ENCODE results near the gene CEPT1. TPM values are rescaled to one million over a fixed set of nuclear protein-coding genes. Genes with fewer than 3 reads are reported as not detected.

CEPT1 gene
- total and polyA plus RNA-seq, 4 donors = 13.2 to 41.3 (median 19.1) TPM

DNA sequence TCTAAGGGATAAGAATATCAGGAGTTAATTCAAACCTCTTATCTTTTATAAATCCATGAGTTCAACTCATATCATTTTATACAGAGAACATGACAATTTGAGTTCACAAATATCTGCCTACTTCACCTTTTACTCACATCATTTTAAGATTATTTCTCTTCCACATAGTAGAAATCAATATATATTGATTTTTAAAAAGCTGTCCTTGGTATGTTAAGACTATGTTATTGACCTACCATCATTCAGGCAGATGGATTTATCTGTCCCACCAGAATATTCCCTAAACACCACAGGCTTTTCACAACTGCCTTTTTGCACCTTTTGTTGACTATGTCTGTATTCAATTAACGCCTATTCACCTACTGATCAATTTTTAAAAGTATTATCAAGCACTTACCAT is 13.7 kb upstream of the CEPT1 start:
- H3K4me3 ChIP-seq (ENCODE audit: low read length in 2 of 2) = no peak overlapping the region
- ATAC-seq (ENCODE audit: low FRiP score) = no peak
- no peaks in the 10 kb centered on the region for H3K9me3 ChIP-seq (ENCODE audit: control insufficient read depth, low read length)
- H3K27ac ChIP-seq (ENCODE audit: low read depth in 1 of 2, low read length in 2 of 2) = no peak overlapping the region
- H3K36me3 ChIP-seq (ENCODE audit: control insufficient read depth in 1 of 2, insufficient read depth in 2 of 2, low read length in 1 of 2) = peaks cover 0 to 3% of the 10 kb centered on the region in 2 donors
- no peaks in the 10 kb centered on the region for H3K27me3 ChIP-seq (ENCODE audit: control insufficient read depth in 1 of 2, insufficient read depth in 2 of 2, low read length in 1 of 2)
- WGBS, 2 donors = 97 to 100% methylated on average over 1 of the region's 1 CpG
- DNase-seq = no peak
- H3K4me1 ChIP-seq (ENCODE audit: control insufficient read depth in 1 of 2, insufficient read depth in 2 of 2, low read length in 2 of 2) = no peaks in the 10 kb centered on the region
- intact Hi-C loops (cut with DNase I) = no loop called here

DNA sequence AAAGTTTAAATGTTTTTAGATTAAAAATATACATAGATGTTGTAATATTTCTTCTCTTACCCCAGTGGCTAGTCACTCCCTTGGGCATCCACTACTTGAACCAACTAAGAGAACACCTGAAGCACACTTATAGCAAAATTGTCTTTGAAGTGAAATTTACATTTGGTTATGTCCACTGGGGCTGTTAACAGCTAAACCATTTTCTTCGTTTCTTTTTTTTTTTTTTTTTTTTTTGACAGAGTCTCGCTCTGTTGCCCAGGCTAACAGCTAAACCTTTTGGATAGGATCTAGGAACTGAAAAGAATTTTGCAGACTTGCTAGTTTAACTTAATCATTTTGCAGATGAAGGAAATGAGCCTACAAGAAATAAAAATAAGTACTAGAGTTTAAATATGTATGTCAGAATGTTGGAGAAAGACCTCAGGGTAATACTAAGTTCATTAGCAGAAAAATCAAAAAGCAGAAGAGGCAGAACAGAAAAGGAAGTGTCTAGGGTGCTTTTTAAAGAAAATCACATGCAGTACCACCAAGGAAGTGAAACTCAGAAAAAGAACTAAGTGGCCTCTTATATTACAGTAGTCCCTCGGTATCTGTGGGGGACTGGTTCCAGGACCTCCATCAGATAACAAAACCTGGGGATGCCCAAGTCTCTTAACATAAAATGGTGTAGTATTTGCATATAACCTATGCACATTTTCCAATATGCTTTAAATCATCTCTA is 11.9 kb upstream of the CEPT1 start:
- DNase-seq (no peak), ATAC-seq (ENCODE audit: low FRiP score) (no peak)
- H3K36me3 ChIP-seq (ENCODE audit: control insufficient read depth in 1 of 2, insufficient read depth in 2 of 2, low read length in 1 of 2) = peaks cover 0 to 3% of the 10 kb centered on the region in 2 donors
- H3K4me3 ChIP-seq (ENCODE audit: low read length in 2 of 2) = no peak overlapping the region
- WGBS, 2 donors = 87 to 93% methylated on average over 3 of the region's 3 CpGs
- no peaks in the 10 kb centered on the region for H3K27me3 ChIP-seq (ENCODE audit: control insufficient read depth in 1 of 2, insufficient read depth in 2 of 2, low read length in 1 of 2)
- intact Hi-C loops (cut with DNase I) = no loop called here
- H3K27ac ChIP-seq (ENCODE audit: low read depth in 1 of 2, low read length in 2 of 2) = no peak overlapping the region
- no peaks in the 10 kb centered on the region for H3K4me1 ChIP-seq (ENCODE audit: control insufficient read depth in 1 of 2, insufficient read depth in 2 of 2, low read length in 2 of 2)
- no peaks in the 10 kb centered on the region for H3K9me3 ChIP-seq (ENCODE audit: control insufficient read depth, low read length)

DNA sequence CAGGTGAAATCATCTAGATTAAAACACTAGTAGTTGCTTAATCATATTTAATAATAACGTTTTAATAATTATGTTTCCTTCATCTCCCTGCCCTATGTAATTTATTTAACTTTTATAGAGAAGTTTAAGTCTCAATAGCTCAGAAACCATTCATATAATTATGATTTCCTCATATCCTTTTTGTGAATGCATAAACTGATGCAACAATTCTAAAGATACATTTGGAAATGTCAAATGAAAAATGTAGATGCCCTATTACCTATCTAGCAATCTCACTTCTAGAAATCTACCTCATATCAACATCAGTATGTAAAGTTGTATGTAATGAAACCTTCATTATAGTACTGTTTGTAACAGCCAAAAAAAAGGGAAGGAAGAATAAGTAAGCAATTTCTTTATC is 10.6 kb upstream of the CEPT1 start:
- Histone ChIP-seq H3K4me3 (ENCODE audit: low read length in 2 of 2) (no peak overlapping the region), H3K4me1 (ENCODE audit: control insufficient read depth in 1 of 2, insufficient read depth in 2 of 2, low read length in 2 of 2) (no peaks in the 10 kb centered on the region), H3K27ac (ENCODE audit: low read depth in 1 of 2, low read length in 2 of 2) (no peak overlapping the region), H3K27me3 (ENCODE audit: control insufficient read depth in 1 of 2, insufficient read depth in 2 of 2, low read length in 1 of 2) (no peaks in the 10 kb centered on the region), H3K9me3 (ENCODE audit: control insufficient read depth, low read length) (no peaks in the 10 kb centered on the region), H3K36me3 (ENCODE audit: control insufficient read depth in 1 of 2, insufficient read depth in 2 of 2, low read length in 1 of 2) (peaks cover 0 to 3% of the 10 kb centered on the region in 2 donors)
- ATAC-seq (ENCODE audit: low FRiP score) = no peak
- DNase-seq = no peak
- intact Hi-C loops (cut with DNase I) = no loop called here
- 71 to 82% methylated on average over 1 of the region's 1 CpG for WGBS, 2 donors

DNA sequence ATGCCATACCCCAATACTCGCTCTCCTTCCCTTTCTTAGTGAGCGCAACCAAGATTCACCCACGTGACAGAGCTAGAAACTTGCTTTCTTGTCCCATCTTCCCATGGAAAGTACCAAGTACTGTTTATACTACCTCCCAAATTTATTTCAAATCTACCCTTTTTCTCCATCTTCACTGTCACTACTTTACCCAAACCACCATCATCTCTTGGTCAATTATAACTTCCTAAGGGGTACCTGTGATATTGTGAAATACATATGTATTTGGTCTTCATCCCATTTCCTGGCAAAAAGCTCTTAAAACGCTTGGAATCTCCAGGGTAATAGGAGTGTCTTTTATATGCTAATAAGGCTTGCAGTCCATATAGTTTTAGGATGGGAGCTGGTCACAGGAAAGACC is 8.3 kb upstream of the CEPT1 start:
- peaks cover 0 to 1% of the 10 kb centered on the region in 2 donors for H3K36me3 ChIP-seq (ENCODE audit: control insufficient read depth in 1 of 2, insufficient read depth in 2 of 2, low read length in 1 of 2)
- no peaks in the 10 kb centered on the region for H3K4me1 ChIP-seq (ENCODE audit: control insufficient read depth in 1 of 2, insufficient read depth in 2 of 2, low read length in 2 of 2)
- no peak overlapping the region for H3K27ac ChIP-seq (ENCODE audit: low read depth in 1 of 2, low read length in 2 of 2)
- intact Hi-C loops (cut with DNase I) = no loop called here
- DNase-seq (no peak), ATAC-seq (ENCODE audit: low FRiP score) (no peak)
- no peaks in the 10 kb centered on the region for H3K27me3 ChIP-seq (ENCODE audit: control insufficient read depth in 1 of 2, insufficient read depth in 2 of 2, low read length in 1 of 2)
- no peaks in the 10 kb centered on the region for H3K9me3 ChIP-seq (ENCODE audit: control insufficient read depth, low read length)
- 86 to 91% methylated on average over 4 of the region's 4 CpGs for WGBS, 2 donors
- no peak overlapping the region for H3K4me3 ChIP-seq (ENCODE audit: low read length in 2 of 2)

DNA sequence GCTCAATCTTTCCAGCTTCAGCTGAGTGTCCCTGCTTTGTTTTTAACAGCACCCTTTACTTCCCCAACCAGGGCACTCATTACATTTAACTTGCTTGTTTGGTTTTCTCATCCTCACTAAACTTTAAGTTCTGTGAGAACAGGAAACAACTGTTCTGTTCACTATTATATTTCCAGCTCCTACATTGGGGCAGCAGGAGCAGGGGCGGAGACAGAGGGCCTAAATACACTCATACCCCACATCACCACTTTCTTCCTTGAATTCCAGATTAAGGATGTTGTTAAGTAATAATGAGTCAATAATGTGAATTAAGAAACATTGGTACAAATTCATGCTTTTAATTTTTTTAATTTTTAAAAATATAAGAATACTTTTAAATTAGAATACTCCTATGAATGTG is 6.2 kb upstream of the CEPT1 start:
- H3K27me3 ChIP-seq (ENCODE audit: control insufficient read depth in 1 of 2, insufficient read depth in 2 of 2, low read length in 1 of 2) = no peaks in the 10 kb centered on the region
- DNase-seq (no peak), ATAC-seq (ENCODE audit: low FRiP score) (no peak)
- H3K4me3 ChIP-seq (ENCODE audit: low read length in 2 of 2) = no peak overlapping the region
- H3K36me3 ChIP-seq (ENCODE audit: control insufficient read depth in 1 of 2, insufficient read depth in 2 of 2, low read length in 1 of 2) = no peaks in the 10 kb centered on the region
- 93 to 94% methylated on average over 1 of the region's 1 CpG for WGBS, 2 donors
- H3K9me3 ChIP-seq (ENCODE audit: control insufficient read depth, low read length) = no peaks in the 10 kb centered on the region
- H3K4me1 ChIP-seq (ENCODE audit: control insufficient read depth in 1 of 2, insufficient read depth in 2 of 2, low read length in 2 of 2) = no peaks in the 10 kb centered on the region
- intact Hi-C loops (cut with DNase I) = no loop called here
- no peak overlapping the region for H3K27ac ChIP-seq (ENCODE audit: low read depth in 1 of 2, low read length in 2 of 2)

DNA sequence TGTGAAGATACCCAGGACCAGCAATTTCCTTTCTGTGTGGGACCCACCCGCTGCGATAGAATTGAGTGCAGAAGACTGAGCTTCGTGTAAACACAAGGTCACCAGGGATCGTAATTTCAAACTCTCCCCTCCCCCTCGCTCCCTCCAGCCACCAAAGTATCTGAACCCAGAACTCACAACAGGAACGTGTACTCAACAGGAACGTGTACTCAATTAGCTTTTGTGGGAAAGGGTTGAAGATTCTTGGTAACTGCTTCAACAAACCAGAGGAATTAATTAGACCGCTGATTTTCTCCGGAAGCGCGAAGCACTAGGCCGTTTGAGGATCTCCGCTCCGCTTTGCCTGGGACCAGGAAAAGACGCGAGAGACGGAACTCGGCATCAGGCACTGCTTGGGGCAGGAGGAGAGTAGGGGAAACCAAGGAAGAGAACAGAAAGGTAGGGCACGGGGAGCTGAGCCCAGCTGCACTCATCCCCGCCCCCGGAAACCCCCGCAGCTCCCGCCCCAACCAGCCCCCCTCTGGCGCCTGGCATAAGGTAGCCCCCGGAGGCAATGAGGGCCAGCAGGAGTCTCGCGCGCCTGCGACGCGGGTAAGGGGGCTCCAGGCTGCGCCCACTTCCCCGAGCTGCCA is 583 bp upstream of the CEPT1 start:
- 1% methylated on average over 29 to 33 of the region's 33 CpGs for WGBS, 2 donors
- peaks cover 0 to 2% of the 10 kb centered on the region in 2 donors for H3K4me1 ChIP-seq (ENCODE audit: control insufficient read depth in 1 of 2, insufficient read depth in 2 of 2, low read length in 2 of 2)
- no peaks in the 10 kb centered on the region for H3K27me3 ChIP-seq (ENCODE audit: control insufficient read depth in 1 of 2, insufficient read depth in 2 of 2, low read length in 1 of 2)
- H3K9me3 ChIP-seq (ENCODE audit: control insufficient read depth, low read length) = no peaks in the 10 kb centered on the region
- intact Hi-C loops (cut with DNase I) = no loop called here
- no peaks in the 10 kb centered on the region for H3K36me3 ChIP-seq (ENCODE audit: control insufficient read depth in 1 of 2, insufficient read depth in 2 of 2, low read length in 1 of 2)
- peak overlapping the region in 1 of 2 donors; percentile 79 for H3K27ac ChIP-seq (ENCODE audit: low read depth in 1 of 2, low read length in 2 of 2)
- DNase-seq (peak in 1 of 2 donors; percentile 54), ATAC-seq (ENCODE audit: low FRiP score) (peak; percentile 85)
- H3K4me3 ChIP-seq (ENCODE audit: low read length in 2 of 2) = peak overlapping the region; percentile 79 to 82

DNA sequence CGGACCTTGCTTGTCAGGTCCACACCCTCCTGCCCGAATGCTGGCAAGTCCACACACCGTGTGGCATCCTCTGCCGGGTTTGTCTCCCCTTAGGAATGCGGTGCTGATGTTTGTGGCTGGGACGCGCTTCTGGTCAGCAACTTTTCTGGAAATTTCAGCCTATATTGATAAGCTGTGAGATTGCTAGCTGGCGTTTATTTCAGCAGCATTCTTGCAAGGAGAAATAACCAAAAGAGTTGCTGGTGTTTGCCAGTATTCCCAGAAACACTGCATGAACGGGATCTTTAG is 601 bp downstream of the CEPT1 start:
- no peaks in the 10 kb centered on the region for H3K9me3 ChIP-seq (ENCODE audit: control insufficient read depth, low read length)
- H3K36me3 ChIP-seq (ENCODE audit: control insufficient read depth in 1 of 2, insufficient read depth in 2 of 2, low read length in 1 of 2) = no peaks in the 10 kb centered on the region
- no peak for DNase-seq
- WGBS, 2 donors = 0% methylated on average over 9 of the region's 9 CpGs
- H3K4me1 ChIP-seq (ENCODE audit: control insufficient read depth in 1 of 2, insufficient read depth in 2 of 2, low read length in 2 of 2) = peaks cover 0 to 2% of the 10 kb centered on the region in 2 donors
- ATAC-seq (ENCODE audit: low FRiP score) = no peak
- H3K27ac ChIP-seq (ENCODE audit: low read depth in 1 of 2, low read length in 2 of 2) = peak overlapping the region in 1 of 2 donors; percentile 76
- intact Hi-C loops (cut with DNase I) = no loop called here
- H3K4me3 ChIP-seq (ENCODE audit: low read length in 2 of 2) = peak overlapping the region; percentile 79 to 92
- no peaks in the 10 kb centered on the region for H3K27me3 ChIP-seq (ENCODE audit: control insufficient read depth in 1 of 2, insufficient read depth in 2 of 2, low read length in 1 of 2)

DNA sequence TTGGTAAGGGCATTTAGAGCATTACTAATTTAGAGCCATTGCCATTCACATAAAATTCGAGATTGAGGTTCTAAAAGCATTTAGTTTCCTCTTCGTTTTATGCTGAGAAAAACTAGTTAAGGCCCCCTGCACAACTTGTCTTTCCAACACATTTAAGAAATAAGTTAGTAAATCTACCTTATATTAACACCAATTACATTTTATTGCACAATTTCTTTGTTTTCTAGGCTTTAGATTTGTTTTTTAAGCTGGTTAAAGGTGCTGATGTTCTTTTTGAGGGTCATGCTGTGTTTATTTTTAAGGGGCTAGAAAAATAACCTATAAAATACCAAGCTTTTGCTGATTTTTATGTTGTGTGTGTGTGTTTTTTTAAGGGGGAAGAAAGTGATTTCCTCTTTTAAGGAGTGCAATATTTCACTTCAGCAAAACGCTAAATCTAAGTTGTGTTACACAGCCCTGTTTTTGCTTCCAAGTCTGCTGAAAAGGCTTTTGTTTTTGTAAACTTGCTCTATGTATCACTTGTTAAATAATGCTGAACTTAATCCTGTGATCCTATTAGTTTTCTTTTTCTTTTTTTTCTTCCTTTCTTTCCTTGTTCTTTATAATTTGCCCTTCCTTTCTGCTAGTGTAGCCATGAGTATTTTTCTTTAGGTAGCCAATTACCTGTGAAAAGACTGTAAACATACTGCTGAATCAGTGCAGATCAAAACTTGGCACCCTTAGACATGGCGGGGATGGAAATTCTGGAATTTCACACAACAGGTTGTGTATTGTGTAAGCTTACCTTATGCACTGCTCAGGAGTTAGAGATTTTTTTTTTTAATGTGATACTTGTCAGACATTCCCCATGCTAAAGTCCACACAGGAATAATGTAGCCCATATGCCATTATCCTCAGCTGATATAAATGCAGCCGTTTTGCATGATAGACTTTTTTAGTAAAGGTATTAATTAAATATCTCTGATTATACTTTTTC is 1.5 kb downstream of the CEPT1 start:
- Histone ChIP-seq H3K4me3 (ENCODE audit: low read length in 2 of 2) (peak overlapping the region in 1 of 2 donors; percentile 92), H3K4me1 (ENCODE audit: control insufficient read depth in 1 of 2, insufficient read depth in 2 of 2, low read length in 2 of 2) (peaks cover 0 to 2% of the 10 kb centered on the region in 2 donors), H3K36me3 (ENCODE audit: control insufficient read depth in 1 of 2, insufficient read depth in 2 of 2, low read length in 1 of 2) (no peaks in the 10 kb centered on the region), H3K9me3 (ENCODE audit: control insufficient read depth, low read length) (no peaks in the 10 kb centered on the region), H3K27ac (ENCODE audit: low read depth in 1 of 2, low read length in 2 of 2) (no peak overlapping the region), H3K27me3 (ENCODE audit: control insufficient read depth in 1 of 2, insufficient read depth in 2 of 2, low read length in 1 of 2) (no peaks in the 10 kb centered on the region)
- ATAC-seq (ENCODE audit: low FRiP score) (no peak), DNase-seq (no peak)
- intact Hi-C loops (cut with DNase I) = no loop called here
- 32 to 41% methylated on average over 5 of the region's 5 CpGs for WGBS, 2 donors

All from aorta (tissue), 5 donors.